Measurements from ENCODE around the gene LAYN. TPM values are rescaled to one million over a fixed set of nuclear protein-coding genes. Genes with fewer than 3 reads are reported as not detected.

LAYN gene
- polyA plus RNA-seq, 12 donors: 4.1 to 8.7 (median 6.4) TPM; not detected in 2

- DNase-seq: no peak
Measured at GRCh38 chr11:111592491-111592890, 52.0 kb downstream of the LAYN start.

DNA sequence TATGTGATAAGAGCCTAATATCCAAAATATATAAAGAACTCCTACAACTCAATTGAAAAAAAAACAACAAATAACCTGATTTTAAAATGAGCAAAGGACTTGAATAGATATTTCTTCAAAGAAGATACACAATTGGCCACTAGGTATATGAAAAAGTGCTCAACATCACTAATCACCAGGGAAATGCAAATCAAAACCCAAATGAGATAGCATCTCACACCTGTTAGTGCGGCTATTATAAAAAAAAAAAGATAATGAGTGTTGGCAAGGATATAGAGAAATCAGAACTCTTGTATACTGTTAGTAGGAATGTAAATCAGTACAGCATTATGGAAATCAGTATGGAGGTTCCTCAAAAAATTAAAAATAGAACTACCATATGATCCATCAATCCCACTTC, 55.8 kb downstream of the LAYN start:
- DNase-seq: no peak

DNA sequence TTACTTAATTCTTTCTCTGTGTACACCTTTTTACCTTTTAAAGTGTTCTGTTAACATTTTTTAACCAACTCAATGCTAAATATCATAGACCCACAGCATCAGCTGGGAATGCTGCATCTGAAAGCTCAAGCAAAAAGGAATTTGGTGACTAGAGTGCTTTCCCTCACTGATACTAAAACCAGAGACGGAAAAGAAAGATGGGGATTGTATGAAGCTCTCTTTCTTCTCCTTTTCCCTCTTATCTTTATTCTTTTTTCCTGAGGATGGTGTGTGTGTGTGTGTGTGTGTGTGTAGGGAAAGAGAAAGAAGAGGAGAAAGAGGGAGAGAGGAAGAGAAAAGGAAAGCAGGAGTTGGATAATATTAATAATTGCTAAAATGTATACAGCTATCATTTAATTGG, 57.6 kb downstream of the LAYN start:
- no peak for DNase-seq

DNA sequence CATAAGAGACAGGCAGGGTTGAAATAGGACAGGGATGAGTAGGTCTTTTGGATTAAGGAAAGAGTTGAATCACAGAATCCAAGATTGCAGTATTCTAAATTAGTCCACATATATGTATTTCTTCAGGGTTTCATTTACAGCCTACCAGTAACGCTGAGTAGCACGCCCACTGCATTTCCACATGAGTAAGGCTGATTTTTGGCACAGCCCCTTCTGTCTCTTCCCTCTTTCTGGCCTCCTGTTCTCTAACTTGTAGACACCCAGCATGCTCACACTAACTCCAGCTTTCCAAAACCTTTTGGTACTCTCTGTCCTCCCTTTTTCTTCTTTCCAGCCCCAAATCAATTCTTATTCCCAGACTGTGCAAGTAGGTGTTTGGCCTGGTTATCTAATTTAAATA, 58.0 kb downstream of the LAYN start:
- peak; percentile 87 for DNase-seq

- DNase-seq: no peak
Measured at GRCh38 chr11:111601636-111601978, 61.1 kb downstream of the LAYN start.

DNA sequence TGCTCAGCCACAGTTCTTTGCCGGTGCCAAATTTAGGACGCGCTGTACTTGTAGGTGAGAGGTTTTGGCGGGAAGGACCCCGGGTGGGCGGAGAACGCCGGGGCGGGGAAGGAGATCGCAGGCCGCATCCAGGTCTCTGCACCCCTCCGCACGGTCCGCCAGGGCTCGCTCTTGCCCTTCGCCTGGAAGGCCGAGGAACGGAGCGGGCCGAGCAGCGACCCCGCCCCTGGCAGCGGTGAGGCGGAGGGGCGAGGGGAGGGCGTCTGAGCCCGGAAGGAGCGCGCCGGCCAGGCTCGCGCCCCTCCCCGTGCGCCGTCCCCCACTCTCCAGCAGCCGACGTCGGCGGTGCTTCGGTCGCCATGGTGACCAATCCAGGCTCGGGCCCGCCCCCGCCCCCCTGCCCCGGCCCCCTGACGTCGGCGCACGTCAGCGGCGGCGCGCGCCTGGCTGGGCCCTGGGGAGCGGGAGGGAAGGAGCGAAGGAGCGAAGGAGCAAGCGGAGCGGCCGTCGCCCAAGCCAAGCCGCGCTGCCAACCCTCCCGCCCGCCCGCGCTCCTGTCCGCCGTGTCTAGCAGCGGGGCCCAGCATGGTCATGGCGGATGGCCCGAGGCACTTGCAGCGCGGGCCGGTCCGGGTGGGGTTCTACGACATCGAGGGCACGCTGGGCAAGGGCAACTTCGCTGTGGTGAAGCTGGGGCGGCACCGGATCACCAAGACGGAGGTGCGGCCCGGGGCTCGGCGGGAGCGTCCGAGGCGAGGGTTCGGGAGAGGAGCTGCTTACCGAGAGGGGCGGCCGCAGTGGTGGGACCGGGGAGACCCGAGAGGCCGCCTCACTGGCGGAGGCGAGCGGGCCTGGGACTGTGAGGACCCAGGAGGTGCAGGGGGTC, 61.7 kb downstream of the LAYN start, which contains the start of gene SIK2:
TSS of gene SIK2 (plus strand) at position 471 of the 886 bp plus-strand sequence. CDS start at position 586, 115 bp downstream.
- peak; percentile 96 for DNase-seq

DNA sequence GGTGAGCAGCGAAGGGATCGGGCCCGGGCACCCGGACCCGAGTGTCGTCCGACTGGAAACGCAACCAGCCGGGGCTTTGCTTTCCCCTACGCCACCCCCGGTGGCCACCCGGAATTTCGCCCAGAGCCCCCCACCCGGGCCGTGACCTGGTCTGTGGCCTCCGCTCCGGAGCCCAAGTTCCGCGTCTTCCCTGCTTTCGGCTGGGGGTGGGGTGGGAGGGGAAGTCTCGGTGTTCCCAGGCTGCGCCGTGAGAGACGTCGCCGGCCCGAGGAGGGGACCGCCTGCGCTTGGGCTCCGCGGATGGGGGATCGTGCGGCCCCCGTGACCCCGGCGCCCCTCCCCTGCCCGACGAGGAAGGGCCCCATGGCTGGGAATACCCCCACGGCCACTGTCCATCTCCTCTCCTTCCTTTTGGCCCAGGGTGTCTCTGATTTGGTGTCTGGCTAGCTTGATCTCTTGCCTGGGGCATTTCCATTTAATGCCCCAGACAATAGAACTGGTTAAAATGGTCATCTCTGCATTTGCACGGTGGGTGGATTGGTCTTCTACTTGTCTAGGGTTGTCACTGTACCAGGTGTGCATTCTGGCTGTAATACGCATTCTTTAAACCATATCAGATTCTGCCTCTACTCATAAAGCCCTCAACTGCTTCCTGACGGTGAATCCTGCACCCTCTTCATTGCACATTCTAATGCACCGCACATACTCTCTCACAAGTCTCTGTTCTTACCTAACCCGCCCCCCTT, 62.5 kb downstream of the LAYN start:
- peak; percentile 34 for DNase-seq

DNA sequence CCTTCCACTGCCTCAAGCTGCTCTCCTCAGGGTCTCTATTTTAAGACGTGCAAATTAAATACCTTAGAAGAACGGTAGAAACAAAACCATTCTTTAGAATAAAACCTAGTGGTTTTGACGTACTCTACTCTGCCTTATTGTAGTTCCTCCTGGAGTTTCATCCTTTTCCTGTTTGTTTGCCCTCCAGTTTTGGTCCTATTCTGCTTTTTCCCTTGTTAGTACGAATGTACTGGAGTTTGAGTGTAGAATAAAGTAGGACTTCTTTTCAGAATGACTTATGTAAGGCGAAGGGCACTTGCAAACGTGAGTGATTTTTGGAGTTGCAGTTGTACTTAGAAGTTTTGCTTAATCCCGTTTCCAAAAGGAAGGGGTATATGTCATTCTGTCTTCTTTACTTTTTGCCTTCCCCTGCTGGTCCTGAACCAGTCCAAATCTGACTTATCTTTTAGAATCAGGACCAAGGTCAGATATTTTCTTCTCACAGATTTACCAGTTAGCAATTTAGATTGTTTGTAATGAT, 63.2 kb downstream of the LAYN start:
- DNase-seq: no peak

- peak; percentile 35 for DNase-seq
Measured at GRCh38 chr11:111604392-111605009, 64.0 kb downstream of the LAYN start.

GRCh38 chr11:111605681-111606080, 65.2 kb downstream of the LAYN start:
- no peak for DNase-seq

GRCh38 chr11:111606986-111607385, 66.5 kb downstream of the LAYN start:
- DNase-seq: no peak

DNA sequence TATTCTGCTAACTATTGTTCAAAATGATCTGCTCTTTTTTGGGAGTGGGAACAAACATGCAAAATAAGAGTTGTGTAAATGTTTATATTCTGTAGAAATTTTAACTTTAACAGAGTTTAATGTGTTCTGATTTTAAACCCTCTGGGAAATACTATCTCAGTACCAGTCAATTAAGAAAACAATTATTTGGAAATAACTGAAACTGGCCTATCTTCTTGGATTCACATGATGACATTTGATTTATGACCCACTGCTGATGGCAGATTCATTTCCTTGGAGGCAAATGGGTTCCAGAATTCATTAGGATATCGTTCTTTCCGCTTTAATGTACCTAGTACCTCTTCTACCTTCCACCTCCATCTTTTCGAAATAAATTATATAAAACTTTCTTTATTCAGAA, 67.2 kb downstream of the LAYN start:
- no peak for DNase-seq

Other genes starting within 250 kb of the LAYN start
- gene POU2AF3, start 242.2 kb upstream of the LAYN start, polyA plus RNA-seq (ENCODE audit: insufficient read length in 12 of 12): 10 to 100 TPM in 2 of 12 donors, 1 to 10 TPM in 9, not detected in 1; 2.9 to 12.3 (median 4.9) TPM
- 1 to 10 TPM in 1 of 12 donors, under 1 TPM in 9, not detected in 2; 0.09 to 1.7 (median 0.24) TPM for gene POU2AF1, start 161.4 kb upstream of the LAYN start, polyA plus RNA-seq (ENCODE audit: insufficient read length in 12 of 12)
- gene BTG4, start 28.3 kb upstream of the LAYN start, polyA plus RNA-seq (ENCODE audit: insufficient read length in 12 of 12): not detected
- gene HOATZ, start 25.9 kb upstream of the LAYN start, polyA plus RNA-seq (ENCODE audit: insufficient read length in 12 of 12): under 1 TPM in 8 of 12 donors, not detected in 4; 0.04 to 0.19 (median 0.08) TPM
- gene SIK2, start 61.7 kb downstream of the LAYN start, polyA plus RNA-seq (ENCODE audit: insufficient read length in 12 of 12): 10 to 100 TPM in 11 of 12 donors, not detected in 1; 20.2 to 29.0 (median 24.2) TPM
- gene PPP2R1B, start 225.7 kb downstream of the LAYN start, polyA plus RNA-seq (ENCODE audit: insufficient read length in 12 of 12): 10 to 100 TPM in 10 of 12 donors, 1 to 10 TPM in 1, not detected in 1; 9.0 to 16.4 (median 13.7) TPM